ENCODE measurements around the gene WNK2. TPM values are rescaled to one million over a fixed set of nuclear protein-coding genes. Genes with fewer than 3 reads are reported as not detected.
A peak's percentile ranks its signal among the peaks of the same experiment; 100 is the strongest.

WNK2 gene
- total RNA-seq, 4 donors from 2014 or later, result 18.6 to 89.9 (median 40.8) TPM

DNA sequence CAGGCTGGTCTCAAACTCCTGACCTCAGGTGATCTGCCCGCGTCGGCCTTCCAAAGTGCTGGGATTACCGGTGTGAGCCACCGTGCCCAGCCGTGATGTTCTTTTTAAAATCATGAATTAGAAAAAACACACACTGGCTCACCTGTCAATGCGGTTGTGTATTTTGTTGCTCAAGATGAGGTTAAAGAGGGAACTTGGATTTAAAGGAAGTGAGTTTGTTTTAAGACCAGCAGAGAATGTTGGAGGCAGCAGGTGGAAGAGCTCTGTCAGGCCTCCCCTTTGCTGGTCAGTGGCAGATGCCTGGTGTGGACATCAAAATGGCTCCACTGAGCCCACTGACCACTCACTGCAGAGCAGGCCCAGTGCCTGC is 38.9 kb downstream of the WNK2 start:
- Histone ChIP-seq H3K4me3 (no peak overlapping the region), H3K9me3 (no peaks in the 10 kb centered on the region), H3K27ac (replicated peaks in 1 of 4) (peak overlapping the region; percentile 7 to 63 (median 55)), H3K36me3 (no peaks in the 10 kb centered on the region), H3K27me3 (no peaks in the 10 kb centered on the region), H3K4me1 (peaks cover 48 to 83% (median 65%) of the 10 kb centered on the region in 4 donors)
- TF ChIP-seq POLR2AphosphoS5 (IDR thresholded peaks at IDR 0.05), result no peak
- TF ChIP-seq EP300 (IDR thresholded peaks at IDR 0.05), result no peak
- TF ChIP-seq POLR2A (IDR thresholded peaks at IDR 0.05; ENCODE audit: low read depth), result no peak
- TF ChIP-seq, protein P1, sequence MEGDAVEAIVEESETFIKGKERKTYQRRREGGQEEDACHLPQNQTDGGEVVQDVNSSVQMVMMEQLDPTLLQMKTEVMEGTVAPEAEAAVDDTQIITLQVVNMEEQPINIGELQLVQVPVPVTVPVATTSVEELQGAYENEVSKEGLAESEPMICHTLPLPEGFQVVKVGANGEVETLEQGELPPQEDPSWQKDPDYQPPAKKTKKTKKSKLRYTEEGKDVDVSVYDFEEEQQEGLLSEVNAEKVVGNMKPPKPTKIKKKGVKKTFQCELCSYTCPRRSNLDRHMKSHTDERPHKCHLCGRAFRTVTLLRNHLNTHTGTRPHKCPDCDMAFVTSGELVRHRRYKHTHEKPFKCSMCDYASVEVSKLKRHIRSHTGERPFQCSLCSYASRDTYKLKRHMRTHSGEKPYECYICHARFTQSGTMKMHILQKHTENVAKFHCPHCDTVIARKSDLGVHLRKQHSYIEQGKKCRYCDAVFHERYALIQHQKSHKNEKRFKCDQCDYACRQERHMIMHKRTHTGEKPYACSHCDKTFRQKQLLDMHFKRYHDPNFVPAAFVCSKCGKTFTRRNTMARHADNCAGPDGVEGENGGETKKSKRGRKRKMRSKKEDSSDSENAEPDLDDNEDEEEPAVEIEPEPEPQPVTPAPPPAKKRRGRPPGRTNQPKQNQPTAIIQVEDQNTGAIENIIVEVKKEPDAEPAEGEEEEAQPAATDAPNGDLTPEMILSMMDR (IDR thresholded peaks at IDR 0.05), result no peak
- no peak for DNase-seq (ENCODE audit: extremely low spot score)
- WGBS, result 92% methylated on average over 7 of the region's 7 CpGs
- intact Hi-C loops (cut with DNase I), result no loop called here

DNA sequence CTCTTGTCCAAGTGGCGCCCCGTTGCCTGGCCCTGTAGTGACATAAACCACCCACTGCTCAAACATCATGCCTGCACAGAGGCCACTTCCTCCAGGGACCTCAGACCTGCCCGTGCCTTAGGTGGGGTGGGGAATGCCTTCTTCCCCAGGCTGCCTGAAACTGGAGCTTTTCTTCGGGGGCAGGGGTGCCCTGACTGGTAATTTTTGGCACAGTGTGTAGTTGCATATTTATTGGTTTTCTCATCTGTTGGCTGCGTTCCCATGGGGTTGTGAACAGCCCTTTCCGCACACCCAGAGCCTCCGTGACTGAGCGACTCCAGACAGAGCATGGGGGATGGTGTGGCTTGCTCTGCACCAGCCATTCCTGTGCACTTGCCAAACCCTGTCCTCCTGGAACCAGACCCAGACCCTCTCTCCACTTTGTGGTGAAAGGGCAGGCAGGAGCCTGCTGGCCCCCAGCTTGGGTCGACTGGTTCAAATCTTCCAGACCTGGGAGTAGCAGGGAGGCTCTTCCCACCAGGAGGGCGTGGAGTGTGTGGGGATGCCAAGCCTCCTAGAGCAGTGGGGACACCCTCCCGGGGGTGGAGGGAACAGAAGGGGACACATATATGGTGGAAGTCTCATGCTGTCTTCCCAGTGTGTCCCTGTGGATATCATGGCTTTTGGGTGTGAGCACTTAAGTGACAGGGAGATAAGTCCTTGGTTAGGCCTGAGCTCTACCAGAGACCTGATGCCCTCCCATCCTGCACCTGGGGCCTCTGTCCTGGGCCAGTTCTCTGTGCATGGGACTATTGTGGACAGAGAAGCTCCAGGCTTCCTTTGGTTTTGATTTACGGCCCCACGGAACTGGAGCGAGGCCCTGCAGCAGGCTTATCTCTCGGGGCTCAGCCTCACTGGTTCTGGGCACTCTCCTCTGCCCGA is 39.6 kb downstream of the WNK2 start:
- Histone ChIP-seq H3K9me3 (no peaks in the 10 kb centered on the region), H3K27ac (replicated peaks in 1 of 4) (peak overlapping the region; percentile 7 to 63 (median 55)), H3K36me3 (no peaks in the 10 kb centered on the region), H3K4me1 (peaks cover 44 to 79% (median 64%) of the 10 kb centered on the region in 4 donors), H3K27me3 (no peaks in the 10 kb centered on the region), H3K4me3 (no peak overlapping the region)
- TF ChIP-seq POLR2AphosphoS5 (IDR thresholded peaks at IDR 0.05) (no peak), EP300 (IDR thresholded peaks at IDR 0.05) (no peak), POLR2A (IDR thresholded peaks at IDR 0.05; ENCODE audit: low read depth) (no peak)
- TF ChIP-seq, protein P1 (IDR thresholded peaks at IDR 0.05), result no peak
- intact Hi-C loops (cut with DNase I), result no loop called here
- no peak for DNase-seq (ENCODE audit: extremely low spot score)
- 38% methylated on average over 13 of the region's 16 CpGs for WGBS

DNA sequence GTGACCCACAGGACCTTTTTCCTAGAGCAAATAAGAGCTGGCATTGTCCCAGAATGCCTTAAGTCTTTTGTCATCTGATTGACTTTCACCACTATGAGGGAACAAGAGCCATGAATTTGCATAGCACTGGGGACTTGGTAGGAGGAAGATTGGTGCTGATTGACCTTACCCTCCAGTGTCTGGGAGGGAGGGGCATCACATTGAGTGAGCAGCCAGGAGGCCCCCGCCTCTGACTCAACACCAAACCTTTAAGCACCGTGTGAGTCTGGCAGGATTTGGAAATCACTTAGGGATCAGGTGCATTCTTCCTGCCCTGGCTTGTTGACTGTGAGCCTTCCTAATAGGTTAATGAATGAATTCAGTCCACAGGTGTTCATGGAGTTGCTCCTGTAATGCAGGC is 40.7 kb downstream of the WNK2 start:
- H3K36me3 ChIP-seq, result no peaks in the 10 kb centered on the region
- DNase-seq (ENCODE audit: extremely low spot score), result no peak
- H3K9me3 ChIP-seq, result no peaks in the 10 kb centered on the region
- TF ChIP-seq, protein P1 (IDR thresholded peaks at IDR 0.05), result no peak
- no peak for TF ChIP-seq POLR2AphosphoS5 (IDR thresholded peaks at IDR 0.05)
- H3K27ac ChIP-seq (replicated peaks in 1 of 4), result peak overlapping the region in 2 of 4 donors; percentile 7 to 44
- no peaks in the 10 kb centered on the region for H3K27me3 ChIP-seq
- WGBS, result 80% methylated on average over 2 of the region's 2 CpGs
- intact Hi-C loops (cut with DNase I), result no loop called here
- peaks cover 44 to 79% (median 66%) of the 10 kb centered on the region in 4 donors for H3K4me1 ChIP-seq
- no peak overlapping the region for H3K4me3 ChIP-seq

DNA sequence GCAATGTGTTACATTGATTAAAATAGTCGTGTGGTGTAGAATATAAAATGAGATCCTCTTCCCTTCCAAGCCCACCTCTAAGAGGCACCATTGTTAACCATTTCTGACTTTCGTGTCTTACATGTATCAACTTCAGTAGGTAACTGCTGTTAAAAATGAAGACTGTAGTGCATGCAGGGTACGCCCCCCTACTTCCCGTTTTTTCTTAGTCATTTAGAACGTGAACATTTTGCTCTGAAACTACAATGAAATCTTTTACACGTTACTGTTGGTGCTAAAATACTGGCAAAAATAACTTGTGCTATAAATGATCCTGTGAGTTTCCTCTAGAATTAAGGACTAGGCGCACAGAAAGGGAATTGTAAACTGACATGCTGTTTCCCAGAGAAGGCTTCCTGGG is 41.5 kb downstream of the WNK2 start:
- Histone ChIP-seq H3K27ac (replicated peaks in 1 of 4) (no peak overlapping the region), H3K36me3 (no peaks in the 10 kb centered on the region), H3K9me3 (no peaks in the 10 kb centered on the region), H3K27me3 (no peaks in the 10 kb centered on the region), H3K4me1 (peaks cover 53 to 79% (median 66%) of the 10 kb centered on the region in 4 donors), H3K4me3 (no peak overlapping the region)
- WGBS, result 67% methylated on average over 7 of the region's 7 CpGs
- no peak for DNase-seq (ENCODE audit: extremely low spot score)
- no peak for TF ChIP-seq POLR2AphosphoS5 (IDR thresholded peaks at IDR 0.05)
- intact Hi-C loops (cut with DNase I), result no loop called here

DNA sequence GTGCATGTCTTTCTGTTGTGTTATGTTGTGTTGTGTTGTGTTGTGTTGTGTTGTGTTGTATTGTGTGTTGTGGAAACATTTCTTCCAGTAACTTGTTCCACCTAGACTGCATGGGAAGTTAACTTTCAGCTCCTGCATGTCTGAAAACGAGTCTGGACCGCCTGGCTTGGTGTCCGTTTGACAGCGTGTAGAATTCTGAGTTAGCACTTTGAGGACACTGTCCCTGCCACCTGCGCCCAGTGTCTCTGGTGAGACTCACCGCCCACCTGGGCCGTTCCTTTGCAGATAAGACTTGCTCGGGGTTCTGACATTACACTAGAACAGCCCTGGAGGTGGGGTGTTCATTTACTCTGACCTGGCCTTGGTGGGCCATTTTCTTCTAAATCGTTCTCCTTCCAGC is 42.0 kb downstream of the WNK2 start:
- peaks cover 57 to 79% (median 68%) of the 10 kb centered on the region in 4 donors for H3K4me1 ChIP-seq
- TF ChIP-seq POLR2AphosphoS5 (IDR thresholded peaks at IDR 0.05) (no peak), POLR2A (IDR thresholded peaks at IDR 0.05; ENCODE audit: low read depth) (no peak), EP300 (IDR thresholded peaks at IDR 0.05) (no peak)
- TF ChIP-seq, protein P1 (IDR thresholded peaks at IDR 0.05), result no peak
- no peaks in the 10 kb centered on the region for H3K27me3 ChIP-seq
- 79% methylated on average over 9 of the region's 9 CpGs for WGBS
- H3K9me3 ChIP-seq, result no peaks in the 10 kb centered on the region
- H3K36me3 ChIP-seq, result no peaks in the 10 kb centered on the region
- no peak overlapping the region for H3K27ac ChIP-seq (replicated peaks in 1 of 4)
- no peak for DNase-seq (ENCODE audit: extremely low spot score)
- intact Hi-C loops (cut with DNase I), result no loop called here
- H3K4me3 ChIP-seq, result no peak overlapping the region

Measured in esophagus muscularis mucosa (tissue), 4 donors.